Breast epithelium (tissue), 4 donors: ENCODE data around the gene GLB1L2. TPM values are rescaled to one million over a fixed set of nuclear protein-coding genes. Genes with fewer than 3 reads are reported as not detected.

Source experiments
- DNase-seq, 2 donors: peaks; one replicate each; pipeline ENCODE4 v3.0.0-alpha.2; 2019; ENCODE audit warnings: low spot score in 2 of 2
- H3K27ac ChIP-seq, 2 donors: fragments of 200-600 bp; sonication (generic) in 1 of 2; one replicate each; pipeline ENCODE4 v1.5.1; 2016 to 2019; ENCODE audit warnings: mild to moderate bottlenecking in 1 of 2
- H3K27me3 ChIP-seq, 2 donors: fragments of 200-600 bp; sonication (generic) in 1 of 2; one replicate each; pipeline versions ENCODE4 v1.5.1 to v1.6.0; 2017 to 2019; ENCODE audit warnings: control low read depth in 1 of 2, mild to moderate bottlenecking in 1 of 2
- H3K36me3 ChIP-seq: fragments of 200-600 bp; one replicate; pipeline ENCODE4 v1.5.1; 2019
- H3K4me1 ChIP-seq, 2 donors: fragments of 200-600 bp; sonication (generic); one replicate each; pipeline ENCODE4 v1.5.1; 2016 to 2019; ENCODE audit warnings: control low read depth in 1 of 2
- H3K4me3 ChIP-seq, 3 donors: fragments of 200-600 bp; sonication (generic); 1 replicate in 2 of 3; 2 replicates in 1 of 3; pipeline ENCODE4 v1.5.1; 2016 to 2019; ENCODE audit warnings: mild to moderate bottlenecking in 3 of 3, moderate library complexity in 2 of 3
- H3K9me3 ChIP-seq, 2 donors: fragments of 200-600 bp; sonication (generic) in 1 of 2; one replicate each; pipeline ENCODE4 v1.5.1; 2016 to 2019; ENCODE audit warnings: control low read depth in 1 of 2
- CTCF ChIP-seq, 3 donors: fragments of 450-650 bp; IDR thresholded peaks; one replicate each; pipeline ENCODE4 v1.5.1; 2016 to 2017; ENCODE audit warnings: antibody characterized with exemption in 3 of 3, mild to moderate bottlenecking in 3 of 3, moderate library complexity in 3 of 3
- POLR2A ChIP-seq: fragments of 450-650 bp; IDR thresholded peaks from one replicate; pipeline ENCODE4 v1.6.1; 2016; ENCODE audit warnings: antibody characterized with exemption, mild to moderate bottlenecking, moderate library complexity
- POLR2AphosphoS5 ChIP-seq, 3 donors: sonication (generic); formaldehyde crosslinking; IDR thresholded peaks; one replicate each; pipeline ENCODE4 v1.6.1; 2017; ENCODE audit warnings: antibody characterized with exemption in 3 of 3
- intact Hi-C: fragments of 100-400 bp; cut with DNase I; formaldehyde crosslinking; loops from one replicate; pipeline ENCODE4 v1.15.1; 2023; ENCODE audit warnings: low total_unique reads
- total RNA-seq, 3 donors: library from RNA; depleted of rRNA; stranded (reverse); fragments of >200 nt; gene quantifications; one replicate each; pipeline ENCODE4 v1.1.0, GENCODE V29; 2016

GLB1L2 gene
- total RNA-seq, 3 donors from 2014 or later: 3.4 to 11.5 (median 6.6) TPM

GRCh38 chr11:134364261-134364660 is 32.5 kb downstream of the GLB1L2 start:
- no peaks in the 10 kb centered on the region for H3K36me3 ChIP-seq
- no peak overlapping the region for H3K27ac ChIP-seq
- no peaks in the 10 kb centered on the region for H3K9me3 ChIP-seq
- no peak for TF ChIP-seq POLR2A
- TF ChIP-seq CTCF (IDR thresholded peaks at IDR 0.05): no peak
- no peak for TF ChIP-seq POLR2AphosphoS5 (IDR thresholded peaks at IDR 0.05)
- intact Hi-C loops: no loop called here
- no peaks in the 10 kb centered on the region for H3K27me3 ChIP-seq
- peak in 1 of 2 donors; percentile 20 for DNase-seq
- H3K4me1 ChIP-seq: no peaks in the 10 kb centered on the region
- no peak overlapping the region for H3K4me3 ChIP-seq

GRCh38 chr11:134365011-134365925 is 33.5 kb downstream of the GLB1L2 start:
- DNase-seq: peak in 1 of 2 donors; percentile 40
- TF ChIP-seq POLR2A (no peak), CTCF (IDR thresholded peaks at IDR 0.05) (no peak), POLR2AphosphoS5 (IDR thresholded peaks at IDR 0.05) (no peak)
- no peaks in the 10 kb centered on the region for H3K36me3 ChIP-seq
- H3K4me3 ChIP-seq: no peak overlapping the region
- no peaks in the 10 kb centered on the region for H3K27me3 ChIP-seq
- no peaks in the 10 kb centered on the region for H3K9me3 ChIP-seq
- H3K4me1 ChIP-seq: no peaks in the 10 kb centered on the region
- intact Hi-C loops: no loop called here
- no peak overlapping the region for H3K27ac ChIP-seq

GRCh38 chr11:134366254-134366653 is 34.5 kb downstream of the GLB1L2 start:
- no peaks in the 10 kb centered on the region for H3K27me3 ChIP-seq
- intact Hi-C loops: no loop called here
- DNase-seq: peak in 1 of 2 donors; percentile 9

GRCh38 chr11:134367781-134368180 is 36.0 kb downstream of the GLB1L2 start:
- intact Hi-C loops: no loop called here

More at GRCh38 chr11:134366254-134366653, 34.5 kb downstream of the GLB1L2 start:
- no peak overlapping the region for H3K27ac ChIP-seq
- H3K9me3 ChIP-seq: no peaks in the 10 kb centered on the region
- no peaks in the 10 kb centered on the region for H3K4me1 ChIP-seq
- no peak overlapping the region for H3K4me3 ChIP-seq
- H3K36me3 ChIP-seq: no peaks in the 10 kb centered on the region
- TF ChIP-seq POLR2AphosphoS5 (IDR thresholded peaks at IDR 0.05) (no peak), CTCF (IDR thresholded peaks at IDR 0.05) (no peak), POLR2A (no peak)

More at GRCh38 chr11:134367781-134368180, 36.0 kb downstream of the GLB1L2 start:
- no peaks in the 10 kb centered on the region for H3K9me3 ChIP-seq
- TF ChIP-seq POLR2A (no peak), CTCF (IDR thresholded peaks at IDR 0.05) (no peak), POLR2AphosphoS5 (IDR thresholded peaks at IDR 0.05) (no peak)
- no peaks in the 10 kb centered on the region for H3K27me3 ChIP-seq
- peak in 1 of 2 donors; percentile 6 for DNase-seq
- H3K36me3 ChIP-seq: no peaks in the 10 kb centered on the region
- no peak overlapping the region for H3K4me3 ChIP-seq
- H3K4me1 ChIP-seq: no peaks in the 10 kb centered on the region
- H3K27ac ChIP-seq: no peak overlapping the region
